Measurements from ENCODE around the gene HSD17B4.
"Not testable (repeated sequence)": the region's sequence is repeated elsewhere in the genome, so short reads cannot be mapped to it uniquely, and the experiment has no call there.

Gene HSD17B4
- total RNA-seq, result 38.3 to 72.1 (median 50.3) reads per million in 9 experiments

GRCh38 chr5:119452373-119453039, at the start of gene HSD17B4:
Gene HSD17B4, plus strand, starts transcription at chr5:119452497. Its CDS starts 79 bp downstream, at chr5:119452576.
- Mint-ChIP-seq H3K4me3 (peak within 1 kb of the TSS; percentile 95 to 97), H3K4me1 (ENCODE audit: low read depth in 2 of 2) (peaks cover 10 to 18% of the 10 kb centered on the region in 2 donors), H3K9me3 (no peaks in the 10 kb centered on the region), H3K27ac (peak within 1 kb of the TSS; percentile 91 to 92), H3K27me3 (peaks cover 0 to 5% of the 10 kb centered on the region in 2 donors), H3K36me3 (ENCODE audit: insufficient read depth) (peaks cover 2% of the 10 kb centered on the region)
- ATAC-seq (replicated peaks) (peak; percentile 91), DNase-seq (peak; percentile 65 to 68 (median 66))

DNA sequence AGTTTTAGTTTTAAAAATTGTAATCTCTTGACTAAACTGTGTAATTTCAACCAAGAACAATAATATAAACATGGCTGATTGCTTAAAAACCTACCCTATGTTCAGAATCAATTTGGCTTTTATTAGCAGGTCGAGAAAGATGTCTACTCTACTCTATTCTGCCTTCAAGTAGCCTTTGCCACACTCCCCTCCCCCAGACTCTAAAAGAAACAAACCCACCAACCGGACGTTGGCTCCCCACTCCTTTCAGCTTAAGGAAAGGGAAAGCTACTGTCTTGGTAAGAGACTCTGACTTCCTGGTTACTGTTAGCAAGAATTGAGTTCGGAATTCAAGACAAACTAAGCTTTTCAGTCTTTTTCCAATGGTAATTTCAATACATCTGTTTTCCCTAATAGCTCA, 49.7 kb upstream of the HSD17B4 start:
- H3K27ac Mint-ChIP-seq, result no peak overlapping the region
- H3K4me3 Mint-ChIP-seq, result no peak overlapping the region
- no peaks in the 10 kb centered on the region for H3K27me3 Mint-ChIP-seq
- no peaks in the 10 kb centered on the region for H3K9me3 Mint-ChIP-seq
- DNase-seq (no peak), ATAC-seq (replicated peaks) (no peak)
- H3K4me1 Mint-ChIP-seq (ENCODE audit: low read depth in 2 of 2), result peaks cover 10 to 11% of the 10 kb centered on the region in 2 donors
- no peaks in the 10 kb centered on the region for H3K36me3 Mint-ChIP-seq (ENCODE audit: insufficient read depth)

- Mint-ChIP-seq H3K4me1 (ENCODE audit: low read depth in 2 of 2) (peaks cover 4 to 6% of the 10 kb centered on the region in 2 donors), H3K36me3 (ENCODE audit: insufficient read depth) (no peaks in the 10 kb centered on the region), H3K9me3 (no peaks in the 10 kb centered on the region), H3K4me3 (no peak overlapping the region), H3K27me3 (no peaks in the 10 kb centered on the region), H3K27ac (no peak overlapping the region)
- ATAC-seq (replicated peaks) (no peak), DNase-seq (no peak)
Observed at GRCh38 chr5:119404033-119404432, 48.3 kb upstream of the HSD17B4 start.

DNA sequence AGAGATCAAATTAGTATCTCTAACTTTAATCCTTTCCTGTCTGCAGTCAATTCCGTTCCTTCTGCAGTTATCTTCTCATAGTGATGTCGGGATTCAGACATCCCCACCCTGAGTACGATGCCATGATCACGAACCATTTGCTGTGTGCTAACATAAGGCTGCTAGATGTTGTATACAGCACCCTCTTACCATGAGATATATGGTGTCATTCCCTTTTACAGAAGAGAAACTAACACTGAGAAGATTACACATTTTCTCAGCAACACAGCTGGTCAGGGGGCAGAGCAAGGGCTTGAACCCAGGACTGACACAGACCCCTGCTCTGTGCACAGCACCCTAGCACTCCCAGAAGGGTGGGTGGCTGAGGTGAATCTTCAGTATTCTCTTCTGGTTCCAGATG, 46.9 kb upstream of the HSD17B4 start:
- no peak overlapping the region for H3K27ac Mint-ChIP-seq
- H3K9me3 Mint-ChIP-seq, result no peaks in the 10 kb centered on the region
- no peak for ATAC-seq (replicated peaks)
- H3K27me3 Mint-ChIP-seq, result no peaks in the 10 kb centered on the region
- no peaks in the 10 kb centered on the region for H3K36me3 Mint-ChIP-seq (ENCODE audit: insufficient read depth)
- H3K4me1 Mint-ChIP-seq (ENCODE audit: low read depth in 2 of 2), result peaks cover 0 to 3% of the 10 kb centered on the region in 2 donors
- no peak for DNase-seq
- H3K4me3 Mint-ChIP-seq, result no peak overlapping the region

DNA sequence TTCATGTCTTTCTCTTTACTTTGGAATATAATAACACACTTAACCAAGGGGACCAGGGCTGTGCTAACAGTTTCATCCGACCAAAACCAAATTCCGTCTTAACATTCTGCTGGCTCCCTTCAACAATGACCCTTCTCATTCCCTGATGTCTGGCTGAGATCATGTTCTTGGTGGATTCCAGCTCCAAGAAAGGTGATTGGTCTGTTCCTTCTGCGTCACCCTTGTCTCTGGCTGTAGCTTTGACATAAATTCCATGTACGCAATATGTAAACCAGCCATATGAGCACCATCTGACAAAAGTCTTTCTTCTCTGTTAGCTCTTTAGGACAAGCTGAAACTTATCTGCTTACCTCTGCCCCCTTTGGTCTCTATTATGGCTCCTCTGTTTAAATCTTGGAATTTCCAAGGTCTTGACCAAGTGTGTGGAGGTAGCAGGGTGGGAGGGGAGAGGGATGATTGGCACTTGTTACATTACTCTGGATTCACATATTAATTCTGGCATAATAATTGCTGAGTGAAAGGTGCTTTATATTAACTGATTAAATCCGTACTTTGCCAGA, 45.7 kb upstream of the HSD17B4 start:
- Mint-ChIP-seq H3K4me1 (ENCODE audit: low read depth in 2 of 2) (peaks cover 1 to 5% of the 10 kb centered on the region in 2 donors), H3K27ac (no peak overlapping the region)

DNA sequence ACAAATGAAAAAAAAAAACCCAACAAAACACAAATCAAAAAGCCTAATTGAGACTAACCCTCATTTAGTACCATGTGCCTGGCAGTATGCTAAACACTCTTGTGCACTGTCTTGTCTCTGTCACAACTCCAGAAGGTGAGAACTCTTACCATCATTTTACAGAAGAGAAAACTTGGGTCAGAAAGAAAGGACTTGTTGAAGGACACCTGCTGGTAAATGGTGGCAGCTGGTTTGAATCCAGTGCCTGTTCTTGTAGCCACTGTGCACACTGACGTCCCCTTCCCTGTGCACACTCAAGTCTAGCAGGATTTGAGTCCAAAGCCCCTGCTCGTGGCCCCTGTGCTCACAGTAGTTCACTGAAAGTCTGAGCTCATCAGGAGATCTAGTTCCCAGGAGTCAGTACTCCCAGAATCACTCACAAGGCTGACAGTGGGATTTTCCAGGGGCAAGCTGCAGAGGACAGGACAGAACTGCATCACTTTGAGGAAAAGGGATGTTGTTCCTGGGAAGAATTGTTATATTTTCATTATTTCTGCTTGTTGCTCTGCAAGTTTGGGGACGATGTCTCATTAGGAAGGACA, 43.0 kb upstream of the HSD17B4 start:
- H3K36me3 Mint-ChIP-seq (ENCODE audit: insufficient read depth), result no peaks in the 10 kb centered on the region
- H3K9me3 Mint-ChIP-seq, result no peaks in the 10 kb centered on the region
- no peaks in the 10 kb centered on the region for H3K27me3 Mint-ChIP-seq
- peak; percentile 19 for ATAC-seq (replicated peaks)
- peaks cover 8 to 10% of the 10 kb centered on the region in 2 donors for H3K4me1 Mint-ChIP-seq (ENCODE audit: low read depth in 2 of 2)
- H3K4me3 Mint-ChIP-seq, result no peak overlapping the region
- H3K27ac Mint-ChIP-seq, result no peak overlapping the region
- DNase-seq, result no peak

More for the DNA sequence above, 45.7 kb upstream of the HSD17B4 start:
- Mint-ChIP-seq H3K27me3 (no peaks in the 10 kb centered on the region), H3K36me3 (ENCODE audit: insufficient read depth) (no peaks in the 10 kb centered on the region), H3K9me3 (no peaks in the 10 kb centered on the region), H3K4me3 (no peak overlapping the region)
- no peak for ATAC-seq (replicated peaks)
- DNase-seq, result no peak

DNA sequence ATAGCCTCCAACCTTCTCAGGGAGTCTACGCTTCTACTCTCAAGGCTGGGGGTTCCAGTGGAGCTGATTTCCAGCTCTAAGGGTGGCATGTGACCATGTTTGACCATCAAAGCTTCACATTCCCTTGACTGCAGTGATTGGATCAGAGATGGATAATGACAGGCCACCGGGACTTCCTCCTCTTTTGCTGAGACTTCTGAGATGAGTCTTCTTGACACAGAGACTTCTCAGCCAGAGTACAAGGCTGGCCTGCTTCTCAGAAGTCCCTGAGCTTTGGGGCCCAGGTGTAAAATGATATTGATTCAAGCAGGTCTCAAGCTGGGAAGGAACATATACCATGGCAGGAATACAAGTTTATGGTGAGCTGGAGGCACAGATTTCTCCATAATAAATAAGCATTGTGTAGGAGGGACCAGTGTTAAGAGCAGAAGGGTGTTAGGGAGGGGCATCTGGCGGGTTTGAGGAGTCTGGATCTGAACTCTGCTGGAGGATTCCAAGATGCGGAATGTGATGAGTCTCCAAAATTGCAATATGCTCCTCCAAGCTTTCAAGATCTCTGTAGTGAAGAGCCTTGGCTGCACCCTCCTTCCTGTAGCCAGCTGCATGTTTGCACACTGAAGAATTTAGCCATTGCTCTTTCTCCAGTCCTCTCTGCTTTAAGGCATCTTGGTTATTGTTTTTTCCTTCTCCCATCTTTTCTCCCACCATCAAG, 41.7 kb upstream of the HSD17B4 start:
- no peak for ATAC-seq (replicated peaks)
- Mint-ChIP-seq H3K4me3 (no peak overlapping the region), H3K9me3 (no peaks in the 10 kb centered on the region), H3K27ac (no peak overlapping the region), H3K4me1 (ENCODE audit: low read depth in 2 of 2) (peaks cover 8 to 9% of the 10 kb centered on the region in 2 donors), H3K27me3 (no peaks in the 10 kb centered on the region), H3K36me3 (ENCODE audit: insufficient read depth) (no peaks in the 10 kb centered on the region)
- DNase-seq, result no peak

- H3K36me3 Mint-ChIP-seq (ENCODE audit: insufficient read depth), result no peaks in the 10 kb centered on the region
- DNase-seq, result peak; percentile 46 to 60 (median 56)
- no peaks in the 10 kb centered on the region for H3K9me3 Mint-ChIP-seq
- peak overlapping the region in 1 of 2 donors; percentile 82 for H3K27ac Mint-ChIP-seq
- H3K4me3 Mint-ChIP-seq, result peak overlapping the region; percentile 84 to 86
- H3K4me1 Mint-ChIP-seq (ENCODE audit: low read depth in 2 of 2), result peaks cover 8% of the 10 kb centered on the region in 2 donors
- no peaks in the 10 kb centered on the region for H3K27me3 Mint-ChIP-seq
- ATAC-seq (replicated peaks), result peak; percentile 90
Observed at GRCh38 chr5:119411361-119412278, 40.7 kb upstream of the HSD17B4 start.

DNA sequence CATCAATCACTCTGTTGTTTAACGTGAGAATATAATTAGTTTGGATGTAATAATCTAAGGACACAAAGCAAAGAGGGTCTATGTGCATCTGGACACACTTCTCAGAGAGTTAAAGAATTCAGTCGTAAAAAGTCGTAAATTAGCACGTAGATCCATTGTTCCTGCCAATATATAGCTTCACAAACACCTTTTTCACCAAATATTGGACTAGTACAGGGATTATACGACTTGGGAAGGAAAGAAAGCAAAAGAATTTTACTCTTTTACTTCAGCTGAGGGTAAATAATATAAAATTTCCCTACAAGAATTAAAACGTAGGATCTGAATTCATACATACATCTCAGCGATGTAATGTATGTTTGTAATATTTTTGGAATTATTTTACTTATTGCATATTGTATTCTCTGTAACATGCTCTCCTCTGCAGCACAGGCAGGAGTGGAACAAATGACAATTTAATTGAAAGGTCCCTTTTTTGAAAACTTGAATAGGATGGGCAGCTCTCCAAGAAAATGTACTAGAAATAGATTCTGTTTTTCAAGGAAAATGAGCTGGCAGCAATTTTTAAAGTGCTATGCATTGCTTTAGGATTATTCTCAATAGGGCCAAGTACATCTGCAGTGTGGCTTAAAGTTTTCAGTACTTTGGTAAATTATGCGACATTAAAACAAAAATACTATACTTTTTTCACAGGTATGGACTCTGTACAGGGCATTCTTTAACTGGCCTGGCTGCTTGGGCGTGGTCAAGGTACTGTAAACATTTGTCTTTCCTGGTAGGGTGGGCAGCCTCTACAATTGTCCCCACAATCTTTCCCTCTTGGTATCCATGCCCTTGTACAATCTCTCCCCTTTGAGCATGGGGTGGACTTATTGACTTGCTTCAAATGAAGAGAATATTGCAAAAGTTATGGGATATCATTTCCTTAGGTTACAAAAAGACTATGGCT, 39.7 kb upstream of the HSD17B4 start:
- Mint-ChIP-seq H3K4me3 (peak overlapping the region; percentile 84 to 86), H3K9me3 (no peaks in the 10 kb centered on the region), H3K36me3 (ENCODE audit: insufficient read depth) (no peaks in the 10 kb centered on the region), H3K27me3 (no peaks in the 10 kb centered on the region), H3K27ac (peak overlapping the region in 1 of 2 donors; percentile 82), H3K4me1 (ENCODE audit: low read depth in 2 of 2) (peaks cover 8% of the 10 kb centered on the region in 2 donors)
- no peak for ATAC-seq (replicated peaks)
- no peak for DNase-seq

- not testable (repeated sequence) for H3K27me3 Mint-ChIP-seq; ATAC-seq (replicated peaks); DNase-seq; H3K9me3 Mint-ChIP-seq; H3K4me3 Mint-ChIP-seq; H3K27ac Mint-ChIP-seq; H3K36me3 Mint-ChIP-seq (ENCODE audit: insufficient read depth)
- H3K4me1 Mint-ChIP-seq (ENCODE audit: low read depth in 2 of 2), result peaks cover 8 to 10% of the 10 kb centered on the region in 2 donors
Observed at GRCh38 chr5:119414124-119414734, 38.1 kb upstream of the HSD17B4 start.

DNA sequence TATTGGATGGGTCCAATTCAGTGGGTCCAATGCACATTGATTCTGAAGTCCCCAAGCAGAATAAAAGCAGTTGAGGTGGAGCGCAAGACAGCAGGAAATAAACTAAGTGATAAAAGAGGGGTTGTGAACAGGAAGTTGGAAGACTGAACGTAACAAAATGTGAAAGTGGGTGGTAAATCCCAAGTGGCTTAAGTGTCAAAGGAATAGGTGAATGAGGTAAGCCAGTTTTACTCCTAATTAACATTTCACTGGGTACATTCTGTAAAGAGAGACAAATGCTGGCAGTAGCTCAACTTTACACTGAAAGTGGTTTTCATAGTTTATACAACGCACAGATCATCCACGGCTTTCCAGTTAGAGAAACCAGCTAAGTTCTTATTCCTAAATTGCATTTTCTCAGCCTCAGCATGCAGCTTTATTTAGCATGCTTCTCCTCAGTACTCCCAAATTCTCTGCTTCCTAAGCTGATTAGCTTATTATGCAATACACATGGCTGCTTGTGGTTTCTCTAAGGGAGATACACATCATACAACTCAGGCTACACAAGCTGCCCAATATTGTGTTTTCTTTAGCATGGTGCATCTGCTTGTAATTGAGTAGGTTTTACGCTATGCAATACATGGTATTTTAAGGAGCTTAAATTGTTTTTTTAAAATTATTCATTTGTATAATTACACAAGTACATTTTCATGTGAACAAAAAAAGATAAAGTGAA, 34.2 kb upstream of the HSD17B4 start:
- Mint-ChIP-seq H3K4me3 (no peak overlapping the region), H3K27me3 (no peaks in the 10 kb centered on the region), H3K27ac (no peak overlapping the region), H3K36me3 (ENCODE audit: insufficient read depth) (no peaks in the 10 kb centered on the region), H3K4me1 (ENCODE audit: low read depth in 2 of 2) (peaks cover 0 to 2% of the 10 kb centered on the region in 2 donors), H3K9me3 (no peaks in the 10 kb centered on the region)
- no peak for ATAC-seq (replicated peaks)
- DNase-seq, result no peak
